HepG2 (cell line): ENCODE results near the gene EPSTI1.

Experiments
- GABPB1 ChIP-seq: IDR thresholded peaks from 2 replicates; pipeline ENCODE4 v1.6.1; 2016; ENCODE audit warnings: mild to moderate bottlenecking, missing genetic modification reagents, moderate library complexity, missing compliant biosample characterization
- HNRNPL ChIP-seq: fragments of 200-400 bp; formaldehyde crosslinking; IDR thresholded peaks from 2 replicates; pipeline ENCODE4 v1.6.1; 2017; ENCODE audit warnings: mild to moderate bottlenecking, low read depth, low read length
- PLSCR1 ChIP-seq: sonication (generic); formaldehyde crosslinking; IDR thresholded peaks from 2 replicates; pipeline ENCODE4 v1.5.0; 2020; ENCODE audit warnings: missing genetic modification reagents, mild to moderate bottlenecking, borderline replicate concordance
- RFX5 ChIP-seq: IDR thresholded peaks from 2 replicates; pipeline ENCODE4 v1.6.1; 2011; ENCODE audit warnings: low read depth, low read length, improper control_type of control experiment
- TF ChIP-seq, protein P1 (sequence below): sonication (generic); formaldehyde crosslinking; IDR thresholded peaks from 2 replicates; pipeline ENCODE4 v1.4.0; 2020; ENCODE audit warnings: low read depth, mild to moderate bottlenecking, missing genetic modification reagents
- TF ChIP-seq, protein P2 (sequence below): sonication (generic); formaldehyde crosslinking; IDR thresholded peaks from 2 replicates; pipeline ENCODE4 v1.5.0; 2020; ENCODE audit warnings: missing genetic modification reagents

DNA sequence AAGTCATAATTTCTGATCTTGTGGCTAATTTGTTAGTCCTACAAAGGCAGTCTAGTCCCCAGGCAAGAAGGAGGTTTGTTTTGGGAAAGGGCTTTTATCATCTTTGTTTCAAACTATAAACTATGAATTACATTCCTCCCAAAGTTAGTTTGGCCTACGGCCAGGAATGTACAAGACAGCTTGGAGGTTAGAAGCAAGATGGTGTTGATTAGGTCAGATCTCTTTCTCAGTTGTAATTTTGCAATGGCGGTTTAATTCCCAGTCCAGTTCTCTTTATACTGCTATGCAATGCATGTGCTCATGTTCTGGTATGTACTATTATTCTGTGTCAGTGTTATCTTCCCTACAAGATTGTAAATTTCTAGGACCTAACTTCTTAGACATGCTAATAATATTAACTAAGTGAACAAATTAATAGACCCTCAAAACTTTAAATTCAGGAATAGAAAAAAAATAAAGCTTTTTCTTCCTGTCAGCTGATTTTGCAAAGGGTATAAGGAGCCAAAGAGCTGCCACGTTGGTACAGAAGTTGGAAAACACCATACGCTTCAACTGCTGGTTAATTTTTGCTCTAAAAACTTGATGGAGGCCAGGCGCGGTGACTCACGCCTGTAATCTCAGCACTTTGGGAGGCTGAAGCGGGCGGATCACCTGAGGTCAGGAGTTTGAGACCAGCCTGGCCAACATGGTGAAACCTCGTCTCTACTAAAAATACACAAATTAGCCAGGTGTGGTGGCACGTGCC is 30.1 kb upstream of the EPSTI1 start:
- TF ChIP-seq PLSCR1 (CRISPR knock-in tag) (no peak), GABPB1 (CRISPR knock-in tag) (no peak), HNRNPL (no peak), RFX5 (no peak)
- TF ChIP-seq, protein P1, sequence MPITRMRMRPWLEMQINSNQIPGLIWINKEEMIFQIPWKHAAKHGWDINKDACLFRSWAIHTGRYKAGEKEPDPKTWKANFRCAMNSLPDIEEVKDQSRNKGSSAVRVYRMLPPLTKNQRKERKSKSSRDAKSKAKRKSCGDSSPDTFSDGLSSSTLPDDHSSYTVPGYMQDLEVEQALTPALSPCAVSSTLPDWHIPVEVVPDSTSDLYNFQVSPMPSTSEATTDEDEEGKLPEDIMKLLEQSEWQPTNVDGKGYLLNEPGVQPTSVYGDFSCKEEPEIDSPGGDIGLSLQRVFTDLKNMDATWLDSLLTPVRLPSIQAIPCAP (CRISPR knock-in tag) = no peak
- TF ChIP-seq, protein P2, sequence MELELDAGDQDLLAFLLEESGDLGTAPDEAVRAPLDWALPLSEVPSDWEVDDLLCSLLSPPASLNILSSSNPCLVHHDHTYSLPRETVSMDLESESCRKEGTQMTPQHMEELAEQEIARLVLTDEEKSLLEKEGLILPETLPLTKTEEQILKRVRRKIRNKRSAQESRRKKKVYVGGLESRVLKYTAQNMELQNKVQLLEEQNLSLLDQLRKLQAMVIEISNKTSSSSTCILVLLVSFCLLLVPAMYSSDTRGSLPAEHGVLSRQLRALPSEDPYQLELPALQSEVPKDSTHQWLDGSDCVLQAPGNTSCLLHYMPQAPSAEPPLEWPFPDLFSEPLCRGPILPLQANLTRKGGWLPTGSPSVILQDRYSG (CRISPR knock-in tag) = no peak
